Measurements from ENCODE around the gene DERA.

Gene DERA

GRCh38 chr12:16075887-16076286, 164.8 kb downstream of the DERA start:
- H3K9me3 Mint-ChIP-seq, result no peaks in the 10 kb centered on the region
- ATAC-seq (replicated peaks; ENCODE audit: extremely low read depth, poor library complexity, severe bottlenecking), result no peak
- H3K27ac Mint-ChIP-seq (ENCODE audit: low read depth), result no peak overlapping the region
- H3K36me3 Mint-ChIP-seq (ENCODE audit: insufficient read depth), result peaks cover 3% of the 10 kb centered on the region
- H3K4me1 Mint-ChIP-seq, result no peaks in the 10 kb centered on the region
- H3K27me3 Mint-ChIP-seq, result peaks cover 8% of the 10 kb centered on the region
- no peak overlapping the region for H3K4me3 Mint-ChIP-seq
- DNase-seq (ENCODE audit: low spot score in 2 of 2), result no peak

DNA sequence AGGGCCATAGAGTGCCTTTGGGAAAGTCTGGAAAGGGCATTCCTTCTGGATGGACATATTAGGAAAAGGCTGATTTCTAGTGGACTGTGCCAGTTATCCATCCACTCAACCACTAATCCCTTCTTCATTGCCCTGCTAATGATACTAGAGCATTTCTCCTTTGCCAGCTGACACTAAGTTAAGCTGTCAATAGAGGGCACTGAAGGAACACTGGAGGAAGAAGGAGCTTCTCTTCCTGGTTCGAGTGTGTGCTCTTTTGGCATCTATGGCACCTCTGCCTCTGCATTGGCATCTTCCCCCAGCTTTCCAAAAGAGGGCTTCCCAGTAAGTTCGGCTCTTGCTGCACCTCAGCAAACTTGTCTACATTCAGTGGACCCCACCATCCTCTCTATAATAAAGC, 165.4 kb downstream of the DERA start:
- no peak for ATAC-seq (replicated peaks; ENCODE audit: extremely low read depth, poor library complexity, severe bottlenecking)
- Mint-ChIP-seq H3K9me3 (peaks cover 5% of the 10 kb centered on the region), H3K4me1 (no peaks in the 10 kb centered on the region), H3K27me3 (peaks cover 8% of the 10 kb centered on the region), H3K36me3 (ENCODE audit: insufficient read depth) (peaks cover 3% of the 10 kb centered on the region), H3K27ac (ENCODE audit: low read depth) (no peak overlapping the region), H3K4me3 (no peak overlapping the region)
- DNase-seq (ENCODE audit: low spot score in 2 of 2), result no peak

DNA sequence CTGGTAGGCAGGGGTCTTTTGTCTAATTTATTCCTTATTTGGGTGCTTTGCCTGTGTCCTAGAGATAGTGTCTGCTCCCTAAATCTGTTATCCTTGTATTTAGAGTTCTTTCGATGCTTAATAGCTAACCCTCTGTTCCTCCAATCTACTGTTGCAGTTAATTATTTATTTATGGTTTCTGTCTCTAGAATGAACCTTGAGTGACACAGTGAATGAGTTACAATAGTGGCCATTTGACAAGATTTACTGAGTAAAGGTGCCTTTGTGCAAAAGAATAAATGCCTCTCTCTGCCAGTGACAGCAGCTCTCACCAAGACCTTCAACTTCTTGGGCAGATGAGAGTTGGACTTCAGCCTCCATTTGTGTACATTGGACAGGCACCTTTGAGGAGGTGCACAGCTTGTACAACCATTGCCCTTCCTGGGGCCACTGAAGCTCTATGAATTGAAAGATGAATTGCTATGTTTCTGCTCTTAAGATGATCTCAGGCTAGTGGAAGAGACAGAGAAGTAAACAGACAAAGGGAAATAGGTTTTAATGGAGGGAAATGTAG, 165.9 kb downstream of the DERA start:
- H3K27ac Mint-ChIP-seq (ENCODE audit: low read depth), result no peak overlapping the region
- peaks cover 3% of the 10 kb centered on the region for H3K36me3 Mint-ChIP-seq (ENCODE audit: insufficient read depth)
- H3K4me3 Mint-ChIP-seq, result no peak overlapping the region
- H3K4me1 Mint-ChIP-seq, result no peaks in the 10 kb centered on the region
- H3K27me3 Mint-ChIP-seq, result peaks cover 8% of the 10 kb centered on the region
- no peak for ATAC-seq (replicated peaks; ENCODE audit: extremely low read depth, poor library complexity, severe bottlenecking)
- DNase-seq (ENCODE audit: low spot score in 2 of 2), result no peak
- H3K9me3 Mint-ChIP-seq, result peaks cover 5% of the 10 kb centered on the region

DNA sequence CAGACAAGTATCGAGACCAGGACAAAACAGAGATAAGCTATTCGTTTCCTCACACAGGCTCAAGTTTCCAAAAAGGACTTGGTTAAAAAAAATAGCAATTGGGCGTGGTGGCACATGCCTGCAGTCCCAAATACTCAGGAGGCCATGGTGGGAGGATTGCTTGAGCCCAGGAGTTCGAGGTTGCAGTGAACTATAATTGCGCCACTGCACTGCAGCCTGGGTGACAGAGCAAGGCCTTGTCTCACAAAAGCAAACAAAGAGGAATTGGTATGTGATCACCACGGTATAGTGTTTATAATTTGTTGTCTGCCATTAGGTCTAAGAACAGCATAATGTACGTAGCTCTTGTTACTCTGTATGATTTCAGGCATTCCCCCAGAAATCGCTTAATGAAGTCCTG, 175.3 kb downstream of the DERA start:
- ATAC-seq (replicated peaks; ENCODE audit: extremely low read depth, poor library complexity, severe bottlenecking) (no peak), DNase-seq (ENCODE audit: low spot score in 2 of 2) (no peak)
- Mint-ChIP-seq H3K36me3 (ENCODE audit: insufficient read depth) (no peaks in the 10 kb centered on the region), H3K4me1 (no peaks in the 10 kb centered on the region), H3K9me3 (no peaks in the 10 kb centered on the region), H3K4me3 (no peak overlapping the region), H3K27ac (ENCODE audit: low read depth) (no peak overlapping the region), H3K27me3 (no peaks in the 10 kb centered on the region)

DNA sequence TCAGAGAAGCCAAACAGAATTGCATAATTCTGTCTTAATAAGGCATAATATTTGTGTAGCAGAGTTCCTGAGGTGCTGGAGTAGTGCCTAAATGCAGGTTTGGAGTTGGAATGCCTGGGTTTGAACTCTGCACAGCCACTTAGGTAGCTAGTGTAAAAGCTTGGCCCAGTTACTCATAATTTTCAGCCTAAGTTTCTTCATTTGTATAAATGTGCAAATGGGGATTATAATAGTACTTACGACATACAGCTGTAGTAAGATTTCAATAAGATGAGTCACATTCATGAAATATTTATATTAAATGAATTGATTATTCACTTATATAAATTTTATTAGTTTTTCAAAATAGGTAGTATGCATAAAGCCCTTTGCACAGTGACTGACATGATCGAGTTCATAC, 175.8 kb downstream of the DERA start:
- no peaks in the 10 kb centered on the region for H3K27me3 Mint-ChIP-seq
- no peak overlapping the region for H3K4me3 Mint-ChIP-seq
- no peak overlapping the region for H3K27ac Mint-ChIP-seq (ENCODE audit: low read depth)
- DNase-seq (ENCODE audit: low spot score in 2 of 2) (no peak), ATAC-seq (replicated peaks; ENCODE audit: extremely low read depth, poor library complexity, severe bottlenecking) (no peak)
- H3K9me3 Mint-ChIP-seq, result no peaks in the 10 kb centered on the region
- H3K4me1 Mint-ChIP-seq, result no peaks in the 10 kb centered on the region
- H3K36me3 Mint-ChIP-seq (ENCODE audit: insufficient read depth), result no peaks in the 10 kb centered on the region

All from central memory CD8-positive, alpha-beta T cell (primary cell).